Measurements from ENCODE around the gene KNCN. TPM values are rescaled to one million over a fixed set of nuclear protein-coding genes. Genes with fewer than 3 reads are reported as not detected.

KNCN gene
- total and polyA plus RNA-seq, 2 experiments from 2014 or later = not detected

- H3K9me3 Mint-ChIP-seq = no peaks in the 10 kb centered on the region
- no peaks in the 10 kb centered on the region for H3K9me2 ChIP-seq (ENCODE audit: insufficient read depth)
- H3K36me3 ChIP-seq (ENCODE audit: insufficient read depth) = no peaks in the 10 kb centered on the region
- ATAC-seq = no peak
- no peak overlapping the region for H3K27ac ChIP-seq (ENCODE audit: low read depth)
- no peaks in the 10 kb centered on the region for H3K79me2 ChIP-seq (replicated peaks; ENCODE audit: insufficient read depth)
- H3K27me3 ChIP-seq (ENCODE audit: insufficient read depth) = no peaks in the 10 kb centered on the region
- H3K4me2 ChIP-seq = no peak overlapping the region
- no peak overlapping the region for H3K4me3 ChIP-seq
- H4K20me1 ChIP-seq (replicated peaks; ENCODE audit: insufficient read depth) = no peaks in the 10 kb centered on the region
- H3K4me1 ChIP-seq (ENCODE audit: insufficient read depth) = no peaks in the 10 kb centered on the region
- no peak overlapping the region for H2AFZ ChIP-seq
- peaks cover 7% of the 10 kb centered on the region for H3K27me3 Mint-ChIP-seq (ENCODE audit: insufficient read depth, low read depth, poor library complexity)
- H3K4me1 Mint-ChIP-seq = peaks cover 30% of the 10 kb centered on the region
- no peak for DNase-seq (ENCODE audit: low spot score)
- H3K36me3 Mint-ChIP-seq (ENCODE audit: low read depth) = peaks cover 6% of the 10 kb centered on the region; the same call in 1 of the 3 replicates
- no peak overlapping the region for H3K4me3 Mint-ChIP-seq
- TF ChIP-seq NANOG (IDR thresholded peaks at IDR 0.05; ENCODE audit: borderline replicate concordance) = no peak
- no peak for TF ChIP-seq REST (IDR thresholded peaks at IDR 0.05; ENCODE audit: unreplicated experiment)
- TF ChIP-seq ZNF462 (CRISPR knock-in tag; IDR thresholded peaks at IDR 0.05) = no peak
- no peak for TF ChIP-seq ETS1 (IDR thresholded peaks at IDR 0.05)
- no peak for TF ChIP-seq ZNF114 (CRISPR knock-in tag; IDR thresholded peaks at IDR 0.05)
- TF ChIP-seq EZH2phosphoT487 (IDR thresholded peaks at IDR 0.05; ENCODE audit: unreplicated experiment) = no peak
- TF ChIP-seq POLR2AphosphoS5 (IDR thresholded peaks at IDR 0.05; ENCODE audit: low read depth) = no peak
- no peak for TF ChIP-seq EZH2 (IDR thresholded peaks at IDR 0.05; ENCODE audit: low read depth, unreplicated experiment)
- TF ChIP-seq CREB1 (CRISPR knock-in tag; IDR thresholded peaks at IDR 0.05; ENCODE audit: low read depth) = no peak
- TF ChIP-seq JUNB (IDR thresholded peaks at IDR 0.05; ENCODE audit: unreplicated experiment) = no peak
- no peak for TF ChIP-seq ZNF331 (CRISPR knock-in tag; IDR thresholded peaks at IDR 0.05; ENCODE audit: low read depth)
- H3F3A ChIP-seq (replicated peaks; ENCODE audit: low read depth) = no peaks in the 10 kb centered on the region
- no peak overlapping the region for H3K27ac Mint-ChIP-seq
Measured at GRCh38 chr1:46577671-46578070, 26.2 kb upstream of the KNCN start.
